HG03565 (cell line): ENCODE results near the gene PARP16.

Experiments used
- ATAC-seq: cut with Tn5 transposase; IDR thresholded peaks from one replicate; pipeline ENCODE4 v1.9.1; 2021; ENCODE audit warnings: mild to moderate bottlenecking, moderate library complexity; ENCODE audit not compliant: unreplicated experiment

PARP16 gene

GRCh38 chr15:65208647-65209046, 78.0 kb downstream of the PARP16 start:
- no peak for ATAC-seq
